ENCODE measurements around the gene CIAO1.

DNA sequence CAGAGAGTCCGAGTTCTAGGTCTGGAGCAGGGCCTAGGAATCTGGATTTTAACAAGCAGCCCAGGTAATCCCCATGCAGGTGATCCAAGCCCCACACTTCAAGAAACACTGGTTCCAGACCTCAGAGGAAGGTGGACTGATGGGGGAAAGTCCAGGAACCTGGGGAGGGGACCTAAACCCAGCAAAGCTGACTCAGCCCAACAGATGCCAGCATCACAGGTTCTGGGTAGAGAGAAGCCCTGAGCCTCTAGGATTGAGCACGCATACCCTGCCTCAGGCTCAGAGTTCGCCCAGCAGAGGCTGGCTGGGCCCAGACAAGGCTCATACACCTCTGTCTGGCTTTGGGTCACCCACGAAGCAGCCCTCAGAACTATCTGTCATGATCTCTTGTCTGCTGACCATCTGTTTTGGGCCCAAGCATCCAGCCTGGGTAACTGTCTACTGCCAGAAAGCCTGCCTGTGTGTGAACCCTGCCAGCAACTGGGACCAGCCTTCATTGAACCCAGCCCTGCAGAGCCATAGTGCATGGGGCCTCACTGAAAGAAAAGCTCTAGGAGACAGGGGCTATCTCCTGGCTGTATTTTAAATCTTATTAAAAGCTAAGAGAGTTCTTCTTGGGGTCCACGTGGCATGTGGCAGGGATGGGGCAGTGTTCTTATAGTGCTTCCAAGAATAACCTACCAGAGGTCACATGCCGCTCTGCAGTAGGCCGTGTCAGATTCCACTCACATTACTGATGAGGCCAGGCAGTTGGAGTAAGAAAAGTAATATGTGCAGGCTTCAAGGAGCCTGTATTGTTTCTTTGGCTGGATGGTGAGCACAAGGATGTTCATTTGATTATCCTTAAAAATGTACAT, 7.6 kb upstream of the CIAO1 start:
- TF ChIP-seq, protein P1, sequence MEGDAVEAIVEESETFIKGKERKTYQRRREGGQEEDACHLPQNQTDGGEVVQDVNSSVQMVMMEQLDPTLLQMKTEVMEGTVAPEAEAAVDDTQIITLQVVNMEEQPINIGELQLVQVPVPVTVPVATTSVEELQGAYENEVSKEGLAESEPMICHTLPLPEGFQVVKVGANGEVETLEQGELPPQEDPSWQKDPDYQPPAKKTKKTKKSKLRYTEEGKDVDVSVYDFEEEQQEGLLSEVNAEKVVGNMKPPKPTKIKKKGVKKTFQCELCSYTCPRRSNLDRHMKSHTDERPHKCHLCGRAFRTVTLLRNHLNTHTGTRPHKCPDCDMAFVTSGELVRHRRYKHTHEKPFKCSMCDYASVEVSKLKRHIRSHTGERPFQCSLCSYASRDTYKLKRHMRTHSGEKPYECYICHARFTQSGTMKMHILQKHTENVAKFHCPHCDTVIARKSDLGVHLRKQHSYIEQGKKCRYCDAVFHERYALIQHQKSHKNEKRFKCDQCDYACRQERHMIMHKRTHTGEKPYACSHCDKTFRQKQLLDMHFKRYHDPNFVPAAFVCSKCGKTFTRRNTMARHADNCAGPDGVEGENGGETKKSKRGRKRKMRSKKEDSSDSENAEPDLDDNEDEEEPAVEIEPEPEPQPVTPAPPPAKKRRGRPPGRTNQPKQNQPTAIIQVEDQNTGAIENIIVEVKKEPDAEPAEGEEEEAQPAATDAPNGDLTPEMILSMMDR (conservative IDR thresholded peaks at IDR 0.05 in 1 of 2, IDR thresholded peaks at IDR 0.05 in 1 of 2; ENCODE audit: low read depth in 1 of 2, low read length in 2 of 2): no peak
- no peak for TF ChIP-seq EZH2 (IDR thresholded peaks at IDR 0.05; ENCODE audit: low read length, missing control alignments)
